Measurements from ENCODE around the gene KRTAP5-10.
"Not testable (repeated sequence)": the region's sequence is repeated elsewhere in the genome, so short reads cannot be mapped to it uniquely, and the experiment has no call there.

Gene KRTAP5-10

DNA sequence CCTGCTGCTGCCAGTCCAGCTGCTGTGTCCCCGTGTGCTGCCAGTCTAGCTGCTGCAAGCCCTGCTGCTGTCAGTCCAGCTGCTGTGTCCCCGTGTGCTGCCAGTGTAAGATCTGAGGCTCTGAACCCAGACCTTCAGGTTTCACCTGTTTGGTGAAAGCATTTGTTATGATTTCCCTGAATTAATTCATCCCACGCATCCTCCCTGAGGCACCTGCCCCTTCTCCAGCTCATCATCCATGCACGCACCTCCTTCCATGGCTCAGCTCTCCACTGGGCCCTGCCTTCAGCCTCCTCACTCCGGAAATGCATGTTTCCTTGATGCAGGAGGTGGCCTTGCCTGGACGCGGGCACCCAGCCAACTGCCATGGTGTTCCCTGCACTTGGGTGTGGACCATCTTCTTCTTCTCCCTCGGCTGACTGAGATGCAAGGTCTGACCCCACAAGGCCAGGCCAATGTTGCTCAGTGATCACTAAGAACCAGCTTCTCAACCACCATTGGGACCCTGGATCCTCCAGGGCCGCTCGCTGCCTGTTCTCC lies 788 bp downstream of the KRTAP5-10 start:
- TF ChIP-seq CTCF (IDR thresholded peaks at IDR 0.05; ENCODE audit: borderline replicate concordance, control extremely low read depth, extremely low read depth, insufficient read depth, missing control alignments), result no peak
- in situ Hi-C loops (cut with MboI; ENCODE audit: low sequenced_read_pairs, unreplicated experiment), result no loop called here
- no peak for DNase-seq (ENCODE audit: low spot score)

DNA sequence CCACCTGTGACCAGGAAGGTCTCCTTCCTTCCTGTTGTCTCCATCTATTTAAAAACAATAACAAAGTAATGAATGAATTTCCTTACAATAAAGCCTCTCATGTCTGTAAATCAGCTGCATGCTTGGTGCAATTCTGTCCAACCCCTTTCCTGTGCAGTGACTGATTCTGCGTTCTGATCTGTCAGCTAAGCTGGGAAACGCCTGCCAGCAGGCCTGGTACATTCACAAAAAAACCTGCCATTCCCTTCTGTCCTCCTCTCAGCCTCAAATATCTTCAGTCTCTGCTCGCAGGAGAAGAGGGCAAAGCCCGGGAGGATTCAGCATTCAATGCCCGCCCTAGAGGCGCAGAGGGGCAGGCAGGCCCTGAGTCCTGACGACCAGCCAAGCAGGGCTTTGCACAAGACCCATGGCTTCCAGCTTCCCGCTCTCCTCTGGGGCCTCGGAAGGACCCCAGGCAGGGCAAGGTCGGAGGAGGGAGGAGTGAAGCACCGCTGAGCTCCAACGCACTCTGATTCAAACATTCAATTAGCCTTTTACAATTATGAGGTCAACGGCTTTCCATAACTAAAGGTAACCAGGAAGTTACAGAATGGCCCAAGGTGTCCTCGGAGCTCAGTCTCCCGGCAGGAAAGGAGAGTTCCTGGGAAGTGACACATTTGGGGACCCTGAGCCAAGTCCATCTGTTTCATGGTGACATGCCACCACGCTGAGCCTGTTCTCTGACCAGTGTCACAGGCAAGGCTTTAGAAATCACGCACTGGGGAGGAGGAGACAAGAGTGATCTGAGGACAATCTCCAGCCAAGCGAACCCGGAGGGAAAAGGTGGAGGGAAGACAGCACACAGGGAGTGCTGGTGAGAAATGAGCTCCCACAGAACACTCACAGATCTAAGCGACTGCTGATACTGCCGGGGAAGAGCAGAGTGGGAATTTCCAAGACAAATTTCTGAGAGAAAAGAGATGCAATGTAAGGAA lies 1.6 kb downstream of the KRTAP5-10 start:
- in situ Hi-C loops (cut with MboI; ENCODE audit: low sequenced_read_pairs, unreplicated experiment); DNase-seq (ENCODE audit: low spot score): not testable (repeated sequence)

DNA sequence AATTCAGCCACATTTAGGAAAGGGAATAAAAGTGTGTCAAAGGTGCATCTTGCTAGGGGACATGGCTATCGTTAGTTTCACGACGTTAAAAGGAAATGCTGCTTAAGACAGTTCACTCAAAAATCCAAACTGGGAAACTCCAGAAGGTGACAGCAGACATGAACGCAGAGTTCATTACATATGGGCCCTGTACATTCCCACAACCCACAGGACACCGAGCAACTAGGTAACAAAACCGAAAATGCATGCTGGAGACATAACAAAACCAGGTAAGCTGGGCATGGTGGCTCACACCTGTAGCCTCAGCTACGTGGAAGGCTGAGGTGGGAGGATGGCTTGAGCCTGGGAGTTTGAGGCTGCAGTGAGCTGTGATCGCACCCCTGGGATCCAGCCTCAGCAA lies 2.3 kb downstream of the KRTAP5-10 start:
- in situ Hi-C loops (cut with MboI; ENCODE audit: low sequenced_read_pairs, unreplicated experiment); DNase-seq (ENCODE audit: low spot score): not testable (repeated sequence)

GRCh38 chr11:71568704-71569349 lies 3.5 kb downstream of the KRTAP5-10 start:
- TF ChIP-seq CTCF (IDR thresholded peaks at IDR 0.05; ENCODE audit: borderline replicate concordance, control extremely low read depth, extremely low read depth, insufficient read depth, missing control alignments), result no peak
- in situ Hi-C loops (cut with MboI; ENCODE audit: low sequenced_read_pairs, unreplicated experiment), result no loop called here
- no peak for DNase-seq (ENCODE audit: low spot score)

GRCh38 chr11:71571101-71571850 lies 5.9 kb downstream of the KRTAP5-10 start:
- in situ Hi-C loops (cut with MboI; ENCODE audit: low sequenced_read_pairs, unreplicated experiment); DNase-seq (ENCODE audit: low spot score): not testable (repeated sequence)

- no peak for DNase-seq (ENCODE audit: low spot score)
- TF ChIP-seq CTCF (IDR thresholded peaks at IDR 0.05; ENCODE audit: borderline replicate concordance, control extremely low read depth, extremely low read depth, insufficient read depth, missing control alignments), result no peak
- in situ Hi-C loops (cut with MboI; ENCODE audit: low sequenced_read_pairs, unreplicated experiment), result no loop called here
These were observed 7.4 kb downstream of the KRTAP5-10 start for GRCh38 chr11:71572811-71573210.

- DNase-seq (ENCODE audit: low spot score), result no peak
- no peak for TF ChIP-seq CTCF (IDR thresholded peaks at IDR 0.05; ENCODE audit: borderline replicate concordance, control extremely low read depth, extremely low read depth, insufficient read depth, missing control alignments)
- in situ Hi-C loops (cut with MboI; ENCODE audit: low sequenced_read_pairs, unreplicated experiment), result no loop called here
These were observed 9.1 kb downstream of the KRTAP5-10 start for GRCh38 chr11:71574418-71574817.

Data from GM13976 (cell line).